Stimulated activated CD8-positive, alpha-beta memory T cell treated with anti-CD3 and anti-CD28 coated beads, Interleukin-15, amount 100 ng/mL, for 48 hours (primary cell): ENCODE measurements around the gene ADGB.
"Not testable (repeated sequence)": the region's sequence is repeated elsewhere in the genome, so short reads cannot be mapped to it uniquely, and the experiment has no call there.

ENCODE experiments used
- DNase-seq, 2 donors: peaks; one replicate each; pipeline ENCODE4 v3.0.0-alpha.2; 2020; ENCODE audit warnings: low read depth in 2 of 2

The ADGB gene

DNA sequence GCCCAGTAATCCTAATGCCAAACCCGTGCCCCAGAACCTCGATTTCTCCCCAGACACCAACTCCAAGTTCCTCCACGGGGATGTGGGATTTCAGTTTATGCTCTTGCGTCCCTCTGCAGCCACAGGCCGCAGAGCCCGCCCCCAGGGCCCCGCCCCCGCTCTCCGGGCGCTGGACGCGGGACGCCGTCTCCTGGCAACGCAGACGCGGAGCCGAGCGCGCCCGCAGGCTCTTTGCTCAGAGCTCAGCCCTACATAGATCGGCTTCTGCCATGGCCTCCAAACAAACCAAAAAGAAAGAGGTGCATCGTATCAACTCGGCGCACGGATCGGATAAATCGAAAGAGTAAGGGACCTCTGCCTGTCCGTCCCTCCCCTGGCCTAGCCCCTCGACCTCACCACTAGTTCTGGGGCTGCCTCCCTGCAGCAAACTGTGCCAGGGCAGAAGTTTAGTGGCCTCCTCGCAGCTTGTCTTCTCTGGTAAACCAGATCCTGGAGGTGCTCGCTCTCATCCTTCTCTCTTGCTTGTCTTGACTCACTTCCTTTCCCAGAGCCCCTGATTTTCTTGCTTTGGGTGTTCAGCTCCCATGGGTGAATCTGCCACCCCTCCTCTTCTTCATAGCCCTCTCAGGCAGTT is at the start of gene ADGB:
TSS of gene ADGB (plus strand) at position 201 of the 634 bp plus-strand sequence. CDS start at position 270, 69 bp downstream.
- DNase-seq = no peak

DNA sequence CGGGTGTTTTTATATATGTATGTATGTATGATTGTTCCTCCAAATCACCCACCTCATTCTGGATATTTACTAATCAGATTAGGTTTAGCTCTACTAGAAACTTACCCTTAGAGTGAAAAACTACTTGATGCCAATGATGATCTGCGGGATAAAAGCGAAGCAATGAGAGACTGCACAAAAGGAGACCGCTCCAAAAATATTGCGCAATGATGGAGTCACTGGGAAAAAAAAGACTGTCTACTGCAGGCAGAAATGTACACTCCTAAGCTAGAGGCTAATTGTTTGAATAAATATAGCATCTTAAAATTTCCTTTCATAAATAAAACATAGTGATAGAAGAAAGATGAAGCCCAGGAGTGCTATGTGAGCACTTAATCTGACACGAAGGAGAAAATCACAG is 47.9 kb upstream of the ADGB start:
- no peak for DNase-seq

GRCh38 chr6:146551545-146551944 is 47.2 kb upstream of the ADGB start:
- no peak for DNase-seq

GRCh38 chr6:146553377-146554135 is 45.2 kb upstream of the ADGB start:
- DNase-seq = no peak

DNA sequence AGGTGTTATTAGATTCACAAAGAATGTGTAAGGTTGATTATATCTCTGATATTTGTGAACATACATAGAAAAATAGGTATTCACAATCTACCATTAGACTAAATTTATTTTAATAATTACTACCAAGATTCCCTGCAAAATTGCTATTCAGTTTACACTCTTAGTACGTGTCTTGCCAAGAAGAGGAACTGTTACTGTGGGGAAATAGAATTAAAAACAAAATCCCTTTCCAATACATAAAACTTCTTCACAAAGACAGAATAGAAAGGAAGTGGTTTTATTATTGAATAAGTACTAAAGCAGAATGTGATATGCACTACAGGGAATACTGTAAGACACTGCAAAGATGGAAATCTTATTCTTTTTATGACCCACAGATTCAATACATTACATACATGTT is 38.2 kb upstream of the ADGB start:
- DNase-seq = no peak

GRCh38 chr6:146566661-146567060 is 32.1 kb upstream of the ADGB start:
- DNase-seq = not testable (repeated sequence)

DNA sequence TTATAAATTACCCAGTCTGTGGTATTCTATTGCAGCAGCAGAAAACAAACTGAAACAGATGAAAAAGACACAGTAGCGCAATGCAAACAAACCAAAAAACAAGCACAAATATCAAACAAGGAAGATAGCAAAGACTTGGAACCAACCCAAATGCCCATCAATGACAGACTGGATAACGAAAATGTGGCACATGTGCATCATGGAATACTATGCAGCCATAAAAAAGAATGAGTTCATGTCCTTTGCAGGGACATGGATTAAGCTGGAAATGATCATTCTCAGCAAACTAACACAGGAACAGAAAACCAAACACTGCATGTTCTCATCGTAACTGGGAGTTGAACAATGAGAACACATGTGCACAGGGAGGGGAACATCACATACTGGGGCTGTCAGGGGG is 30.2 kb upstream of the ADGB start:
- DNase-seq = not testable (repeated sequence)

DNA sequence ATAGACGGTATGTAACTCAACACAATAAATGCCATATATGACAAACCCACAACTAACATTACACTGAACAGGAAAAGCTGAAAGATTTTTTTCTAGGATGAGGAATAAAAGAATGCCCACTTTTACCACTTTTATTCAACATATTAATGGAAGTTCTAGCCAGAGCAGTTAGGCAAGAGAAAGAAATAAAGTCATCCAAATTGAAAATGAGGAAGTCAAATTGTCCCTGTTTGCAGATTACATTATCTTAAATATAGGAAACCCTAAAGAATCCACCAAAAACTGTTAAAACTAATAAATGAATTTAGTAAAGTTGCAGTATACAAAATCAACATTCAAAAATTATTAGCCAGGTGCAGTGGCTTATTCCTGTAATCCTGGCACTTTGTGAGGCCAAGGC is 24.6 kb upstream of the ADGB start:
- DNase-seq = no peak

DNA sequence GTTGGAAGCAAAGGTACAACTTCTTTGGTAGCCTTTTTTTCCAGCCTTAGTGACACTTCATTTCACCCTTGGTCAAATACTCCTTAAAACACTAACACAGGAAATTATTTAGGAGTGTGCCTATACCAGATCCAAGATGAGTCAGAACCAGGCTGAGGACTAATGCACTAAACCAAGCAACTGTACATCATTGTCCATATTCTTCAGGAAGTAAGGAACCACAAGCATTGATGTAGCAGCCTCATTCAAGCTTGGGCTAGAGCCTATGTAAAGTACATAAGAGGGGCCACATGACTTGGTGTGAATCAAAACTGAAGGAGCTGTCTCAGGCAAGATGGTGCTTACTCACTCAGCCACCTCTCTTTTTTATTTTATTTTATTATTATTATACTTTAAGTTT is 20.7 kb upstream of the ADGB start:
- DNase-seq = no peak

DNA sequence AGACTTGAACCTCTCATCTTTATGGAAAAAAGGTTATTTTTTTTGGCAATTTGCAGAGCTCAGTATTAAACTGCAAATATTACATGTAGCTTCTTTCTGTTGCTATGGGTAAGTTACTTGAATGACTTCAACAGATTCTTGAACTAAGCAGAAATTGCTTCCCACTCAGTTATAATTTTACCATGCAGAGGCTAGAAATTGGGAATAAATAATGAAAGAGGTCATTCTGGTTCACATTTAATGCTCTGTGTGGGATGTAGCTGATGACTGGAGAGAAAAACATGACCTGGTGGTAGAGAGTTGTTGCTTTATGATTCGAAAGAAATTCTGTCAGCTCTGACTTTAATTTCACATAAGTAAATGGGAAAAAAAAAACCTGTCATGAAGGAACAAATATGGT is 16.8 kb upstream of the ADGB start:
- no peak for DNase-seq

DNA sequence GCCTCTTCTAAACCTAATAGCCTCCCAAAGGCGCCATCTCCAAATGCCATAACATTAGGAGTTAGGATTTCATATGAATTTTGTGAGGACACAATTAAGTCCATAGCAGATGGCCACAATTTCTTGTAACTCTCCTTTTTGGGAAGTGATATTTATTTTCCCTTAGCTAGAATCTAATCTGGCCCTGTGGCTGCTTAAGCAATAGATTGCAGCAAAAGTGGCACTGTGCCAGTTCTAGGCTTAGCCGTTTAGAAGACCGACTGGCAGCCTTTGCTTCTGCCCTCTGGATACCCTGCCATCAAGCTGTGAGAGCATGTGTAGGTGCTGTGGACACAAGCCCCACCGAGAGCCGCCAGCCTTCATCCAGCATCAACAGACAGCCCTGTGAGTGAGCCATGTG is 15.9 kb upstream of the ADGB start:
- DNase-seq = no peak

- DNase-seq = no peak
Observed at GRCh38 chr6:146583966-146584365, 14.8 kb upstream of the ADGB start.

GRCh38 chr6:146587459-146587858 is 11.3 kb upstream of the ADGB start:
- DNase-seq = no peak

DNA sequence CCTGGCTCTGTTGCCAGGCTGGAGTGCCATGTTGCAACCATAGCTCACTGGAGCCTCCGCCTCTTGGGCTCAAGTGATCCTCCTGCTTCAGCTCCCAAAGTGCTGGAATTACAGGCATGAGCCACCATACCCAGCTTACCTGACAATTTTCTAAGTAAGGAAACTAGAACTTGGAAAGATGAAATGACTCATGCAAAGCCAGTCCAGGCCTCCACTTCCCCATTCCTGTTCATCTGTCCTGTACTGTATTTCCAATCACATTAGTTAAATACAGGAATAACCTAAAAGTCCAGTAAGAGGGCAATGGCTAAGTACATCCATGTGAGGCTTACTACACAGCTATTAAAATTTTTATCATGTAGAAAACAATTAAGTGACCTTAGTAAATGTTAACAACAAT is 8.3 kb upstream of the ADGB start:
- no peak for DNase-seq

DNA sequence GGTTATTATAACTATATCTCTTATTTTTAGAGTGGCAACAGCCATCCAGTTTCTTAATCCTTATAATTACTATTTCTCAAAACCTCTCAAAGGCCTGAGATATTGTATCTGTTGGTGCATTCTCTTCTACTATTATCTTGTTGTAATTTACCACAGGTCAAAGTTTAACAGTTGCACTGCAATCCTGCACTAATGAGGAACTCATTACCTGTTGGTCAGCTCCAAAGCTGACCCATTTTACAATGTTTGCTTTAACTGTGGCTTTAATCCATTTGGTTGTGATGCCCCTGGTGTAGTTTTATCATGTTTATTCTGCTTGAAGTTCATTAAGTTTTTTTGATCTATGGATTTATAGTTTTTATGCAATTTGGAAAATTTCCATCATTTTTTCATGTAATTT is 6.3 kb upstream of the ADGB start:
- no peak for DNase-seq

GRCh38 chr6:146593986-146594385 is 4.8 kb upstream of the ADGB start:
- DNase-seq = no peak

DNA sequence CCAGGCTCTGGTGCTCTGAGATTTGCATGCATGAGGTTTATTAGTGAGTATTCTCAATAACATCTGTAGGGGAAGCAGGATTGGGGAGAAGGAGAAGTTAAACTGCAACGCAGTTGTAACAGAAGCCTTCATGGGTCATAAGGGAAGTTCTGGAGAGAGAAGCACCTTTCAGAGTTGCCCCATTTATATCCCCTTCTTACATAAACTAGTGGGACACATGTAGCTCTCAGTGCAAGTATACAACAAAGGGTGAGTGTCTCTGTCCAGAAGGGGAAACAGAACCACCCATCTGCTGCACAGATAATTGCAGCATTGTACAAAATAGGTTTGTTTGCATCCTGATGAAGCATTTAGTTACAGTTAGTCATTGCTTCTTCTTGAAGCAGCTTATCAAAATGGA is 4.3 kb upstream of the ADGB start:
- DNase-seq = no peak

DNA sequence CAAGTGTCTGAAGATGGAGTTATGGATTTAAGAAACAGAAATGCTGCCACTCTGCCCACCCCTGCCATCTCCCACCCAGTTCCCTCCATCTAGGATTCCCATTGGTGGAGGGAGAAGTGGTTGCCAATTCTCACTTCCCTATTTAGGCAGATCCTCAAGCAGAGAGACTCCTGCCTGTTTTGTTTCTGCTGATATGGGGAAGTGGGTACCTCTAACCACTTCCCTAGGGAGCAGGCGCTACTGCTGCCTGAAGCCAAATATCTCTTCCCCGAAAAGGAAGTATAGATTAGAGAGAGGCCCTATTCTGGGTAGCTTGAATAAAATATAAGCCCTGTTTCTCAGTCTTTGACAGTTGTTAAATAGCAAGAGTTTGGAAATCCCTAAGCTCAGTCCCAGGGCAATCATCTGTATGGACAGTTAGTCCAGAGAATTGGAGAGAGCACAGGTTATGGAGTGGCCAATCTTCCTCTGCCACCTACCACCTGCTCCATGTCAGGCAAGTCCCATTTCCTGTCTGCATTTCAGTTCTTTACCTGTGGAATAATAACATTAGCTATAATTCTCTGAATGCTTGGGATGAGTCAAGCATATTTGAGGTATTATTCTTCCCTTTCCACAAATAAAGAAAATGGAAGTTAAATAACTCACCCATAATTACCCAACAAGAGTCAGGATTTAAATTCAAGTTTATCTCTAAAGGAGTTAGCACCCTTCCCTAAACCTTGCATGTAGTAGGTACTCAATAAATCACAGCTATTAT is 2.6 kb upstream of the ADGB start:
- DNase-seq = no peak

GRCh38 chr6:146601352-146601751 is 2.6 kb downstream of the ADGB start:
- no peak for DNase-seq

DNA sequence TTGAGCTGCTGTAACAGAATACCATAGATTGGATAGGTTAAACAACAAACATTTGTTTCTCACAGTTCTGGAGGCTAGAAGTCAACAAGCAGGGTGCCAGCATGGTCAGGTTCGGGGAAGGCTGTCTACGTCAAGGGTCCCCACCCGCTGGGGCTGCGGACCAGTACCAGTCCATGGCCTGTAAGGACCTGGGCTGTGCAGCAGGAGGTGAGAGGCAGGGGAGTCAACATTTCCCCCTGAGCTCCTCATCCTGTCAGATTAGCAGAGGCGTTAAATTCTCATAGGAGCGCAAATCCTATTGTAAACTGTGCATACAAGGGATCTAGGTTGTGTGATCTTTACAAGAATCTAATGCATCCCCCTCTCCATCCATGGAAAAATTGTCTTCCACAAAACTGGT is 3.8 kb downstream of the ADGB start:
- no peak for DNase-seq

DNA sequence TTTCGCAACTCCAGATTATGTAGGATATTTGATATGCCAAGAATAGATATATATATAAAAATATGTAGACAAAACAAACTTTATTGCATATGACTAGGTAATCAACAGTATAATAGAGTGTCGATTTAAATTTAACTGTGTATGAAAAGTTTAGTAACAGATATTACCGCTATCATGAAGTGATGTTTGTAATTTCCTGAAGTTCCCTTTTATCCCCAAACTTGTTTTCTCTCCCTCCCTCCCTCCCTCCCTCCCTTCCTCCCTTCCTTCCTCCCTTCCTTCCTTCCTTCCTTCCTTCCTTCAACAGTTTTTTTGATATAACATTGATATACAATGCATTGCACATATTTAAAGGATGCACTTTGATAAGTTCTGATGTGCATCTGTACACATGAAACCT is 15.2 kb downstream of the ADGB start:
- no peak for DNase-seq

GRCh38 chr6:146620655-146621054 is 21.9 kb downstream of the ADGB start:
- no peak for DNase-seq

GRCh38 chr6:146628350-146628749 is 29.6 kb downstream of the ADGB start:
- no peak for DNase-seq
